IMR-90 (cell line): ENCODE measurements around the gene MELTF. TPM values are rescaled to one million over a fixed set of nuclear protein-coding genes. Genes with fewer than 3 reads are reported as not detected.

Source experiments
- ATAC-seq: fragments of 200-7000 bp; cut with Tn5 transposase; 2 replicates; pipeline ENCODE4 v1.9.1; 2020; ENCODE audit warnings: low read depth, mild to moderate bottlenecking, moderate library complexity
- BruUV-seq: library from RNA; stranded (reverse); fragments of 400-500 nt; replicated peaks from 2 replicates; lab custom pipeline; 2021; lab: Mats Ljungman, UMichigan
- CTCF ChIA-PET: fragments of 300-600 bp; formaldehyde crosslinking; extraction: SDS; loops from one replicate; lab custom pipeline; 2021; ENCODE audit warnings: antibody characterized with exemption; lab: Yijun Ruan, JAX
- POLR2A ChIA-PET: fragments of 300-600 bp; sonication (Branson Sonifier 250); formaldehyde crosslinking; loops from one replicate; lab custom pipeline; 2022; ENCODE audit warnings: antibody characterized with exemption; ENCODE audit not compliant: unreplicated experiment; lab: Charles Lee
- DNase-seq: peaks from one replicate; pipeline ENCODE4 v3.0.0; 2013
- H2AFZ ChIP-seq: replicated peaks from 2 replicates; pipeline ENCODE3; 2013; ENCODE audit warnings: low read length, mild to moderate bottlenecking; ENCODE audit not compliant: poor library complexity
- H2AK5ac ChIP-seq: 2 replicates; pipeline ENCODE4 v1.6.1; 2013; ENCODE audit warnings: low read depth, low read length, inconsistent platforms
- H2AK9ac ChIP-seq: replicated peaks from 2 replicates; pipeline ENCODE3; 2013; ENCODE audit warnings: mild to moderate bottlenecking, low read depth, low read length, moderate library complexity; ENCODE audit not compliant: poor library complexity
- H2BK120ac ChIP-seq: 2 replicates; pipeline ENCODE4 v1.6.1; 2013; ENCODE audit warnings: low read depth, low read length, inconsistent platforms
- H2BK15ac ChIP-seq: 3 replicates; pipeline ENCODE4 v1.6.1; 2013; ENCODE audit warnings: low read depth, low read length, inconsistent platforms
- H2BK20ac ChIP-seq: 2 replicates; pipeline ENCODE4 v1.6.1; 2013; ENCODE audit warnings: low read depth, mild to moderate bottlenecking, inconsistent platforms, low read length, moderate library complexity
- H2BK5ac ChIP-seq: 2 replicates; pipeline ENCODE4 v1.6.1; 2013; ENCODE audit warnings: mild to moderate bottlenecking, low read depth, low read length, inconsistent platforms; ENCODE audit not compliant: poor library complexity, severe bottlenecking
- H3K14ac ChIP-seq: replicated peaks from 2 replicates; pipeline ENCODE4 v1.6.1; 2013; ENCODE audit warnings: low read depth, low read length, inconsistent platforms
- H3K18ac ChIP-seq: 2 replicates; pipeline ENCODE4 v1.6.1; 2013; ENCODE audit warnings: low read depth, low read length, control low read depth
- H3K23ac ChIP-seq: 2 replicates; pipeline ENCODE4 v1.6.1; 2013; ENCODE audit warnings: low read depth, low read length, inconsistent platforms
- H3K27ac ChIP-seq: 2 replicates; pipeline ENCODE4 v1.5.1; 2013; ENCODE audit warnings: mild to moderate bottlenecking, control low read depth, low read length; ENCODE audit not compliant: insufficient read depth
- H3K27me3 ChIP-seq: 2 replicates; pipeline ENCODE4 v1.6.1; 2013; ENCODE audit warnings: low read length; ENCODE audit not compliant: control insufficient read depth, insufficient read depth
- H3K36me3 ChIP-seq: 2 replicates; pipeline ENCODE4 v1.6.1; 2013; ENCODE audit warnings: low read length, mixed read lengths; ENCODE audit not compliant: control insufficient read depth, insufficient read depth
- H3K4ac ChIP-seq: 2 replicates; pipeline ENCODE4 v1.6.1; 2013; ENCODE audit warnings: low read depth, low read length, inconsistent platforms
- H3K4me1 ChIP-seq: 2 replicates; pipeline ENCODE4 v1.6.1; 2013; ENCODE audit warnings: low read length, mixed read lengths; ENCODE audit not compliant: control insufficient read depth, insufficient read depth
- H3K4me2 ChIP-seq: 2 replicates; pipeline ENCODE4 v1.6.1; 2013; ENCODE audit warnings: low read depth, mild to moderate bottlenecking, control low read depth, low read length, moderate library complexity
- H3K4me3 ChIP-seq: 2 replicates; pipeline ENCODE4 v1.5.1; 2013; ENCODE audit warnings: low read depth, mild to moderate bottlenecking, control low read depth, low read length, moderate library complexity; ENCODE audit not compliant: insufficient read depth
- H3K56ac ChIP-seq: 2 replicates; pipeline ENCODE4 v1.6.1; 2013; ENCODE audit warnings: low read length, inconsistent platforms; ENCODE audit not compliant: insufficient read depth; ENCODE audit errors: extremely low read depth
- H3K79me1 ChIP-seq, 2 experiments: 2 replicates each; pipeline ENCODE4 v1.6.1; 2013; ENCODE audit warnings: low read length in 2 of 2, inconsistent platforms in 1 of 2, low read depth in 1 of 2
- H3K9ac ChIP-seq: 2 replicates; pipeline ENCODE4 v1.6.1; 2013; ENCODE audit warnings: low read depth, low read length, control low read depth
- H3K9me1 ChIP-seq: 2 replicates; pipeline ENCODE4 v1.6.1; 2013; ENCODE audit warnings: low read length, inconsistent platforms; ENCODE audit not compliant: insufficient read depth
- H3K9me3 ChIP-seq: 2 replicates; pipeline ENCODE4 v1.6.1; 2013; ENCODE audit warnings: low read length; ENCODE audit not compliant: control insufficient read depth, insufficient read depth
- H4K20me1 ChIP-seq: 2 replicates; pipeline ENCODE4 v1.6.1; 2013; ENCODE audit warnings: low read length, inconsistent platforms; ENCODE audit not compliant: insufficient read depth
- H4K5ac ChIP-seq: 2 replicates; pipeline ENCODE4 v1.6.1; 2013; ENCODE audit warnings: mild to moderate bottlenecking, low read depth, low read length, control low read depth
- H4K8ac ChIP-seq, 2 experiments: 2 replicates each; pipeline ENCODE4 v1.6.1; 2013; ENCODE audit warnings: low read depth in 2 of 2, low read length in 2 of 2, control low read depth in 1 of 2, inconsistent platforms in 1 of 2
- H4K91ac ChIP-seq: 2 replicates; pipeline ENCODE4 v1.6.1; 2013; ENCODE audit warnings: low read depth, low read length, inconsistent platforms; ENCODE audit not compliant: insufficient read depth
- CEBPB ChIP-seq: IDR thresholded peaks from 2 replicates; pipeline ENCODE4 v1.6.1; 2012; ENCODE audit warnings: low read depth, low read length, improper control_type of control experiment
- ELK1 ChIP-seq: fragments of 150-350 bp; IDR thresholded peaks from 2 replicates; pipeline ENCODE4 v1.6.1; 2016; ENCODE audit warnings: low read depth, mild to moderate bottlenecking, low read length, moderate library complexity, borderline replicate concordance
- SMC3 ChIP-seq: fragments of 150-350 bp; IDR thresholded peaks from 2 replicates; pipeline ENCODE4 v1.6.1; 2016; ENCODE audit warnings: low read depth, mild to moderate bottlenecking, antibody characterized with exemption, low read length, moderate library complexity
- USF2 ChIP-seq: fragments of 150-350 bp; IDR thresholded peaks from 2 replicates; pipeline ENCODE4 v1.6.1; 2017; ENCODE audit warnings: mild to moderate bottlenecking, antibody characterized with exemption, low read length, low read depth
- WGBS, 2 experiments: methylation state at CpG; one replicate each; pipeline versions ENCODE4 v1.1.5 to v1.1.7; 2013; ENCODE audit warnings: missing lambda C conversion rate in 2 of 2; ENCODE audit not compliant: insufficient read length in 1 of 2; ENCODE audit errors: extremely low coverage in 2 of 2; 5-methylcytosine and 5-hydroxymethylcytosine counted together
- dilution Hi-C: fragments of 300-500 bp; cut with HindIII; formaldehyde crosslinking; loops from one replicate; pipeline ENCODE4 v1.14.3; 2018; ENCODE audit warnings: low sequenced_read_pairs; ENCODE audit not compliant: unreplicated experiment
- in situ Hi-C: fragments of 300-500 bp; cut with MboI; formaldehyde crosslinking; loops from 3 replicates; pipeline ENCODE4 v1.14.3; 2019; ENCODE audit warnings: low sequenced_read_pairs, inconsistent platforms, mixed read lengths
- intact Hi-C: fragments of 100-400 bp; cut with micrococcal nuclease; formaldehyde crosslinking; loops from 2 replicates; pipeline ENCODE4 v1.10.0; 2022
- polyA plus RNA-seq, 3 experiments: library from polyadenylated mRNA; depleted of rRNA; stranded (reverse); fragments of >200 nt; gene quantifications; 2 replicates each; pipeline ENCODE4 v1.2.3, GENCODE V29; 2012; ENCODE audit warnings: low replicate concordance in 1 of 3
- total RNA-seq: library from RNA; depleted of rRNA; stranded (reverse); fragments of >200 nt; gene quantifications from 2 replicates; pipeline ENCODE4 v1.2.3, GENCODE V29; 2012

The MELTF gene
- total and polyA plus RNA-seq, 2 of the 4 experiments (the other 2 are of a cell fraction): 0.18 to 0.50 TPM

GRCh38 chr3:196962930-196963630 lies 66.5 kb downstream of the MELTF start:
- Histone ChIP-seq H3K23ac (no peak overlapping the region), H3K18ac (no peak overlapping the region), H3K9ac (no peak overlapping the region), H4K91ac (no peak overlapping the region), H3K4me2 (no peak overlapping the region), H2AK5ac (no peak overlapping the region), H3K9me1 (no peaks in the 10 kb centered on the region), H4K20me1 (no peaks in the 10 kb centered on the region), H3K9me3 (no peaks in the 10 kb centered on the region), H3K4ac (no peak overlapping the region), H3K14ac (no peak overlapping the region), H3K56ac (no peak overlapping the region), H3K36me3 (no peaks in the 10 kb centered on the region), H2AK9ac (no peak overlapping the region), H3K4me1 (peaks cover 1% of the 10 kb centered on the region), H2BK120ac (no peak overlapping the region), H4K8ac (no peak overlapping the region), H4K5ac (no peak overlapping the region), H3K27ac (no peak overlapping the region), H3K79me1 (no peaks in the 10 kb centered on the region), H3K4me3 (no peak overlapping the region), H3K27me3 (peaks cover 51% of the 10 kb centered on the region), H2BK20ac (no peak overlapping the region), H2BK15ac (no peak overlapping the region), H2BK5ac (no peak overlapping the region), H2AFZ (no peak overlapping the region)
- in situ Hi-C loops (loop anchor here (25.0 kb wide), 1 partner anchor 351 kb away; no protein-coding TSS in a partner anchor), intact Hi-C loops (no loop called here), dilution Hi-C loops (no loop called here)
- ATAC-seq (no peak), DNase-seq (no peak)
- ChIA-PET POLR2A (no interaction called here), CTCF (no interaction called here)
- TF ChIP-seq USF2: no peak
- TF ChIP-seq SMC3: no peak
- TF ChIP-seq CEBPB: no peak
- TF ChIP-seq ELK1: no peak
- no TSS peak for BruUV-seq
- 85% methylated on average over 4 of the region's 10 CpGs; no CpG with 5 or more reads in 1 of the 2 experiments for WGBS, 2 experiments
